Trophoblast cell (in vitro differentiated cells and primary cell): ENCODE results near the gene ABAT.

ENCODE experiments used
- DNase-seq, 2 donors: peaks; one replicate each; pipeline ENCODE4 v3.0.0-alpha.2; 2016
- H2AFZ ChIP-seq: 2 replicates; pipeline ENCODE4 v1.6.1; 2013; ENCODE audit warnings: low read length, moderate library complexity, mild to moderate bottlenecking; ENCODE audit not compliant: insufficient read depth, poor library complexity
- H2AK5ac ChIP-seq: 2 replicates; pipeline ENCODE4 v1.6.1; 2013; ENCODE audit warnings: mild to moderate bottlenecking, low read length
- H2BK120ac ChIP-seq: 2 replicates; pipeline ENCODE4 v1.6.1; 2013; ENCODE audit warnings: low read length, mild to moderate bottlenecking, moderate library complexity; ENCODE audit not compliant: insufficient read depth, poor library complexity
- H2BK12ac ChIP-seq: 2 replicates; pipeline ENCODE4 v1.6.1; 2013; ENCODE audit warnings: mild to moderate bottlenecking, low read length, moderate library complexity
- H2BK5ac ChIP-seq: 2 replicates; pipeline ENCODE4 v1.6.1; 2013; ENCODE audit warnings: low read length, low read depth, moderate library complexity, mild to moderate bottlenecking; ENCODE audit not compliant: poor library complexity
- H3K14ac ChIP-seq: 2 replicates; pipeline ENCODE4 v1.6.1; 2013; ENCODE audit warnings: mild to moderate bottlenecking, low read length
- H3K18ac ChIP-seq: 2 replicates; pipeline ENCODE4 v1.6.1; 2013; ENCODE audit warnings: mild to moderate bottlenecking, low read length
- H3K23ac ChIP-seq: 2 replicates; pipeline ENCODE4 v1.6.1; 2013; ENCODE audit warnings: low read length
- H3K27ac ChIP-seq: 2 replicates; pipeline ENCODE4 v1.5.1; 2013; ENCODE audit warnings: low read depth, mild to moderate bottlenecking, inconsistent platforms, low read length, moderate library complexity
- H3K27me3 ChIP-seq: 2 replicates; pipeline ENCODE4 v1.6.1; 2013; ENCODE audit warnings: inconsistent platforms, mild to moderate bottlenecking, low read length, moderate library complexity; ENCODE audit not compliant: insufficient read depth
- H3K36me3 ChIP-seq, 2 experiments: 1 replicate in 1 of 2; 2 replicates in 1 of 2; pipeline ENCODE4 v1.6.1; 2013; ENCODE audit warnings: low read length in 2 of 2, mild to moderate bottlenecking in 2 of 2, moderate library complexity in 1 of 2; ENCODE audit not compliant: insufficient read depth in 2 of 2, control insufficient read depth in 1 of 2
- H3K4ac ChIP-seq: 2 replicates; pipeline ENCODE4 v1.6.1; 2013; ENCODE audit warnings: low read depth, mild to moderate bottlenecking, low read length, moderate library complexity
- H3K4me1 ChIP-seq, 2 experiments: 1 replicate in 1 of 2; 2 replicates in 1 of 2; pipeline ENCODE4 v1.6.1; 2013; ENCODE audit warnings: low read length in 2 of 2, mild to moderate bottlenecking in 2 of 2, moderate library complexity in 1 of 2; ENCODE audit not compliant: insufficient read depth in 2 of 2, control insufficient read depth in 1 of 2
- H3K4me2 ChIP-seq: 2 replicates; pipeline ENCODE4 v1.6.1; 2013; ENCODE audit warnings: inconsistent platforms, mild to moderate bottlenecking, low read length, moderate library complexity
- H3K4me3 ChIP-seq: 2 replicates; pipeline ENCODE4 v1.5.1; 2013; ENCODE audit warnings: mild to moderate bottlenecking, low read depth, low read length, inconsistent platforms
- H3K79me1 ChIP-seq: one replicate; pipeline ENCODE4 v1.6.1; 2013; ENCODE audit warnings: low read length
- H3K79me2 ChIP-seq: 2 replicates; pipeline ENCODE4 v1.6.1; 2013; ENCODE audit warnings: low read length, mild to moderate bottlenecking; ENCODE audit not compliant: control insufficient read depth, insufficient read depth, poor library complexity
- H3K9ac ChIP-seq: 2 replicates; pipeline ENCODE4 v1.6.1; 2013; ENCODE audit warnings: mild to moderate bottlenecking, low read length
- H3K9me3 ChIP-seq: 2 replicates; pipeline ENCODE4 v1.6.1; 2013; ENCODE audit warnings: low read depth, mild to moderate bottlenecking, control low read depth, inconsistent platforms, low read length; ENCODE audit not compliant: insufficient read depth
- H4K12ac ChIP-seq: 2 replicates; pipeline ENCODE4 v1.6.1; 2013; ENCODE audit warnings: low read depth, mild to moderate bottlenecking, low read length, moderate library complexity
- H4K8ac ChIP-seq: 2 replicates; pipeline ENCODE4 v1.6.1; 2013; ENCODE audit warnings: low read depth, mild to moderate bottlenecking, low read length, moderate library complexity
- H4K91ac ChIP-seq: one replicate; pipeline ENCODE4 v1.6.1; 2013; ENCODE audit warnings: low read depth, mild to moderate bottlenecking, low read length, moderate library complexity
- WGBS: extraction: QIAGEN DNeasy Blood & Tissue Kit; methylation state at CpG from one replicate; pipeline ENCODE4 v1.1.7; 2013; ENCODE audit warnings: missing lambda C conversion rate; ENCODE audit not compliant: insufficient read length, insufficient coverage; ENCODE audit errors: extremely low coverage; 5-methylcytosine and 5-hydroxymethylcytosine counted together

Gene ABAT

GRCh38 chr16:8819411-8820034 lies 145.1 kb downstream of the ABAT start:
- Histone ChIP-seq H3K9me3 (no peaks in the 10 kb centered on the region), H3K4me2 (no peak overlapping the region), H3K23ac (no peak overlapping the region), H3K4me3 (no peak overlapping the region), H2BK120ac (no peak overlapping the region), H2BK5ac (no peak overlapping the region), H3K18ac (no peak overlapping the region), H3K4ac (no peak overlapping the region), H2BK12ac (no peak overlapping the region), H3K36me3 (peaks cover 24 to 47% of the 10 kb centered on the region in 2 experiments), H3K79me2 (no peaks in the 10 kb centered on the region), H3K27me3 (no peaks in the 10 kb centered on the region), H3K79me1 (no peaks in the 10 kb centered on the region), H2AK5ac (no peak overlapping the region), H3K27ac (no peak overlapping the region), H3K9ac (no peak overlapping the region), H4K91ac (no peak overlapping the region), H3K4me1 (no peaks in the 10 kb centered on the region), H2AFZ (no peak overlapping the region), H4K8ac (no peak overlapping the region), H3K14ac (no peak overlapping the region), H4K12ac (no peak overlapping the region)
- no CpG with 5 or more reads among the region's 6 CpGs for WGBS
- no peak for DNase-seq

DNA sequence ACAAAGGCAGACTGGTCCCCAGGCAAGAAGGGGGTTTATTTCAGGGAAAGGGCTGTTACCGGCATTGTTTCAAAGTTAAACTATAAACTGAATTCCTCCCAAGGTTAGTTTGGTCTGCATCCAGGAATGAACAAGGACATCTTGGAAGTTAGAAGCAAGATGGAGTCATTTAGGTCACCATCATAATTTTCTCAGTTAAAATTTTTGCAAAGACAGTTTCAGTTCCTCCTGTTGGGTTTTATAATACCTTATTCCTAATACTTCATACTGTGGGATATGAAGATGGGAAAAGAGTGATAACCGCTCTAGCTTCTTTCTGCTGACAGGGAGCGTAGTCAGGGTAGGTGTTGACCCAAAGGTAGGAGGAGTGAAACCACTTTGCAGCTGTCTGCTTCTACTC lies 148.0 kb downstream of the ABAT start:
- no peak overlapping the region for H3K9ac ChIP-seq
- H2AK5ac ChIP-seq: no peak overlapping the region
- no CpG with 5 or more reads among the region's 3 CpGs for WGBS
- no peaks in the 10 kb centered on the region for H3K79me2 ChIP-seq
- no peaks in the 10 kb centered on the region for H3K27me3 ChIP-seq
- H3K18ac ChIP-seq: no peak overlapping the region
- no peak overlapping the region for H3K27ac ChIP-seq
- no peaks in the 10 kb centered on the region for H3K79me1 ChIP-seq
- no peak overlapping the region for H3K14ac ChIP-seq
- no peak overlapping the region for H2BK120ac ChIP-seq
- no peak overlapping the region for H3K4ac ChIP-seq
- H2BK12ac ChIP-seq: no peak overlapping the region
- no peak overlapping the region for H4K12ac ChIP-seq
- no peaks in the 10 kb centered on the region for H3K4me1 ChIP-seq
- H3K4me2 ChIP-seq: no peak overlapping the region
- H3K36me3 ChIP-seq: peaks cover 16 to 37% of the 10 kb centered on the region in 2 experiments
- H3K4me3 ChIP-seq: no peak overlapping the region
- no peaks in the 10 kb centered on the region for H3K9me3 ChIP-seq
- DNase-seq: no peak
- H4K8ac ChIP-seq: no peak overlapping the region
- no peak overlapping the region for H2BK5ac ChIP-seq
- no peak overlapping the region for H3K23ac ChIP-seq
- no peak overlapping the region for H4K91ac ChIP-seq
- no peak overlapping the region for H2AFZ ChIP-seq

DNA sequence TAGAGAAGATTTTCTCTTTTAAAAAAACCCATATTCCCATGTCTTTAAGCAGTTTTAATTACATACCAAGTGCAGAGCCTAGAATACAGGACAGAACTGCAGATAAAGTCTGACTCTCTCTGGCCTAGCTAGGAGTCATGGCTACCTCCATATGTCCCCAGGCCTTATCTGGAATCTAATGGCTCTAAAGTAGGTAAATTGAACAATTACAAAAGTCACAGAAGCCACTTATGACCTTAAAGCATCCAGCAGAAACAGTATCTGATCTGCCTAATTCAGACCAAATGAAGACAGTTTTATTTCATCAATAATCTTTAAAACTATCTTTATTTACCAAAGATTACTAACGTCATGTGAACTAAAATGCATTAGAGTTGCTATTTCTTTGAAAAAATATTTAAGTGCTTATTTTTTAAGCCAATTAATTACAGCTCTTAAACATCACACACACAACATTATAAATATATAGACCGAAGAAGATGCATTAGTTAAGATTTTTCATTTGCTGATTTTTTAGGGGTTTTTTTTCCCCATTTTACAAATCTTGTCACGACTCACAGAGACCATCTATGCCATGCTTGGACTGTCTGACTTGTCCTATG lies 152.0 kb downstream of the ABAT start:
- H3K4ac ChIP-seq: no peak overlapping the region
- H3K27me3 ChIP-seq: no peaks in the 10 kb centered on the region
- no peak overlapping the region for H2BK5ac ChIP-seq
- H3K18ac ChIP-seq: no peak overlapping the region
- H3K4me2 ChIP-seq: no peak overlapping the region
- H3K79me2 ChIP-seq: no peaks in the 10 kb centered on the region
- no peaks in the 10 kb centered on the region for H3K9me3 ChIP-seq
- no peak overlapping the region for H3K27ac ChIP-seq
- no peak overlapping the region for H4K8ac ChIP-seq
- no peak overlapping the region for H2BK120ac ChIP-seq
- no CpG with 5 or more reads among the region's 3 CpGs for WGBS
- H3K36me3 ChIP-seq: peaks cover 16 to 33% of the 10 kb centered on the region in 2 experiments
- H2AFZ ChIP-seq: no peak overlapping the region
- no peaks in the 10 kb centered on the region for H3K79me1 ChIP-seq
- H3K14ac ChIP-seq: no peak overlapping the region
- H3K9ac ChIP-seq: no peak overlapping the region
- no peak overlapping the region for H2BK12ac ChIP-seq
- no peak overlapping the region for H4K12ac ChIP-seq
- H3K23ac ChIP-seq: no peak overlapping the region
- H4K91ac ChIP-seq: no peak overlapping the region
- H2AK5ac ChIP-seq: no peak overlapping the region
- no peak overlapping the region for H3K4me3 ChIP-seq
- DNase-seq: no peak
- peaks cover 0 to 2% of the 10 kb centered on the region in 2 experiments for H3K4me1 ChIP-seq

GRCh38 chr16:8828541-8829165 lies 154.2 kb downstream of the ABAT start:
- Histone ChIP-seq H3K18ac (no peak overlapping the region), H3K79me2 (no peaks in the 10 kb centered on the region), H3K27ac (no peak overlapping the region), H3K9me3 (no peaks in the 10 kb centered on the region), H3K23ac (no peak overlapping the region), H3K4me2 (no peak overlapping the region), H2BK5ac (no peak overlapping the region), H4K12ac (no peak overlapping the region), H3K36me3 (peaks cover 30 to 43% of the 10 kb centered on the region in 2 experiments), H3K27me3 (no peaks in the 10 kb centered on the region), H3K9ac (no peak overlapping the region), H2AFZ (no peak overlapping the region), H3K79me1 (no peaks in the 10 kb centered on the region), H2BK12ac (no peak overlapping the region), H3K4me3 (no peak overlapping the region), H4K91ac (no peak overlapping the region), H3K14ac (no peak overlapping the region), H4K8ac (no peak overlapping the region), H2BK120ac (no peak overlapping the region), H2AK5ac (no peak overlapping the region), H3K4ac (no peak overlapping the region), H3K4me1 (peaks cover 0 to 2% of the 10 kb centered on the region in 2 experiments)
- DNase-seq: no peak
- WGBS: no CpG with 5 or more reads among the region's 8 CpGs
